Left hindlimb (tissue), 1 donor: Measurements from ENCODE around the gene NCS1.
"Not testable (repeated sequence)": the region's sequence is repeated elsewhere in the genome, so short reads cannot be mapped to it uniquely, and the experiment has no call there.

Experiments
- DNase-seq: peaks from one replicate; pipeline ENCODE4 v3.0.0-alpha.2; 2018

Gene NCS1

DNA sequence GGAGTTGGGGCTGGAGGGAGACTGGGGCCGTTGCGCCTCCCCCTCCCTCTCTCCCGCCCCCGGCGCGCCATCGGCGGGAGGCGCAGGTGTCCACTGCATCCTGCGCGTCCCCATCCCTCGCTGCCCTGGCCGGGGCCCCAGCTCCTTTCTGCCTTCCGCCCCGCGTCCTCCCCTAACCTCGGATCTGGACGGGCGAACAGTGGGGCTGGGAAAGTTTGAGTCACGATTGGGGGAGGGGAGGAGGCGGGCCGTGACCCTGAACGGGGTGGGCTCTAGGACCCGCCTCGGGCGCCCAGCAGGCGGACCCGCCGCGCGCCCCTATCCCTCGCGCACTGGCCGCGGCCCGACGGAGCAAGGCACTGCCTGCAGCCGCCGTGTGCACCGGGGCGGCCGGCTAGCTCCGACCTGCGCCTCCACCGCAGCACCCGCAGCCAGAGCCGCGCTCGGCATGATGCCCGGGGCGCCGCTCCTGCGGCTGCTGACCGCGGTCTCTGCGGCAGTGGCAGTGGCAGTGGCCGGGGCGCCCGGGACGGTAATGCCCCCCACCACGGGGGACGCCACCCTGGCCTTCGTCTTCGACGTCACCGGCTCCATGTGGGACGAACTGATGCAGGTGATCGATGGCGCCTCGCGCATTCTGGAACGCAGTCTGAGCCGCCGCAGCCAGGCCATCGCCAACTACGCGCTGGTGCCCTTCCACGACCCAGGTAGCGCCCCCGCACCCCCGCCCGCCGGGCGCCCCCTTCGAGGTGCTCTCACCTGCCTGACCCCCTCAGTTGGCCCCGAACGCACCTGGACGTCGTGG, 93.4 kb downstream of the NCS1 start, which contains the start of gene HMCN2:
Gene HMCN2, plus strand, starts transcription at position 330 of the 805 bp plus-strand sequence. Its CDS starts 119 bp downstream, at position 449.
- DNase-seq, result no peak

DNA sequence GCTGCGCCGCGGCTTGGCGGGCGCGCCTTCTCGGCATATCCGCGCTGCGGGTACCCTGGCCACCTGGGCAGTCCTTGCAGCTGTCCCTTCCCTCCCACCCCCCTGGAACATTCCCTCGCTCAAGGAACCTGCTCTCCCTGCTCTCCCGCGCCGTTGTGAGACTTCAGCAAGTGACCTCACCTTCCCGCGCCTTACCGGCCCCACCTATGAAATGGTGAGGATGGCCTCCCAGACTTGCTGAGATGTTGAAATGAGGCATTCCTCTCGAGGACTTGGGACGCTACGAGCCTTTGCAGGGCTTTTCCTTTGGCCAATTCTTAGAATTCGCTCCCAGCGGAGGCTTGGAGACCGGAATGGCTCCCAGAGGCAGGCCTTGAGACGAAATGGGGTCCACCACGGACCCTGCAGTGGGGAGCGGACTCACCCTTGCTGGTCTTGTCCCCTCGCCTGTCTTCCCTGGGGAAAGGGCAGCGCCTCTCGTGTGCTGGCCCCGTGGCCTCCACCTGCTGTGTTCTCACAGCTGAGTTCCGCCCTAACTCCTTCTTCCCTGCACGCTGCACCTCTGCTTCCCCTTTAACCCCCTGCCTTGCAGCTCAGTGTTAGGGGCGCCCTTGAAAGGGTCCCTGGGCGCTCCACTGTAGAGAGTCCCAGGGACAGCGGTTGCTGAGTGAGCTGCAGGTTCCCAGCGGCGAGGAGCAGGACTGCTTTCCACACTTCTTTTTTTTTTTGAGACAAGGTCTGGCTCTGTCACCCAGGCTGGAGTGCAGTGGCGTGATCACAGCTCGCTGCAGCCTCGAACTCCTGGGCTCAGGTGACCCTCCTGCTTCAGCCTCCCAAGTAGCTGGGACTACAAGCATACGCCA, 94.3 kb downstream of the NCS1 start:
- no peak for DNase-seq

- DNase-seq, result no peak
These were observed 95.7 kb downstream of the NCS1 start for GRCh38 chr9:130267930-130268329.

DNA sequence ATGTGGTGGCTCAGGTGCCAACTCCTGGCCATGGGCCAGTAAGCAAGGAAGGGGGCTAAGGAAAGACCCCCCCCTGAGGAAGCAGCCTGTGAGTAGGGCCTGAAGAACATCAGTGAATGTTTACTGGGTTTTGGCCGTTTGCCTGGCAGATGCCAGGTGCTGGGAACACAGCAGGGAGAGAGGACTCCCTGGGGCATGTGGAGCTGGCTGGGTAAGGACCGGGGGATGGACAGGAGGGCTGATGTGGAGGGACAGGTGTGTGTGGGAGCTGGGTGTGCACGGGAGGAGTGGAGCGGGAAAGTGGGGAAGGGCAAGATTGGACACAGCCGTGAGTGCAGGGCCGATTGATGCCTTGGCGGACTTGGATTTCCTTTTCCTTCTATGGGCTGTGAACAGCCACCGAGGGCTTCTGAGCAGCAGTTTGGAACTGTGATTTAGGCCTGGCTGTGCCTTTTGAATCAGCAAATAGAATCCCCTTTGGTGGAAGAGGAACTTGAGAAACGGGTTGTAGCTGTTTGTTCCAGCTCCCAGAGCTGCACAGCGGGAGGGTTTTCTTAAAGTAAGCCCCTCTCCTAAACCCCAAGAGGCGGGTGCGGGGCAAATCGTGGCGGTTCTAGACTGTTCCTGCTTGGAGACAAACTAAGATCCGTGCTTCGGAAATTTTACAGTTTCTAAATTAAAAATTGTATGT, 96.5 kb downstream of the NCS1 start:
- DNase-seq, result no peak

DNA sequence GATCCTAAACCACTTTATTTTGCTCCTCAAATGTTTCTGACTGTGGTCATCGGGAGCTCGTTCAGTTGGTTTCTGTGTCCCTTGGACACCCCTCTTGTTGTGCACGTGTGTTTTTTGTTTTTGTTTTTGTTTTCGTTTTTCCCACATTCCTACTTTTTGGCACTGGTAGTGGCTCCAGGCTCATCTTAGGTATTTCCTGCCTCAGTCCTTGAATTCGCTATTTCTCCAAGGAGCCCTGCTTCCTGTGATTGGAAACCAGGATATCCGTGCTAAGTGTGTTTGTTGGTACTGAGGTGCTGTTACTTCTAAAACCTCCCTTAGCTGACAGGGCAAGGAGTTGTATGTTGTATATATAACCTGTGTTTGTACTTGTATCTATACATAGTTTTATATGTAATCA, 99.3 kb downstream of the NCS1 start:
- DNase-seq, result no peak

DNA sequence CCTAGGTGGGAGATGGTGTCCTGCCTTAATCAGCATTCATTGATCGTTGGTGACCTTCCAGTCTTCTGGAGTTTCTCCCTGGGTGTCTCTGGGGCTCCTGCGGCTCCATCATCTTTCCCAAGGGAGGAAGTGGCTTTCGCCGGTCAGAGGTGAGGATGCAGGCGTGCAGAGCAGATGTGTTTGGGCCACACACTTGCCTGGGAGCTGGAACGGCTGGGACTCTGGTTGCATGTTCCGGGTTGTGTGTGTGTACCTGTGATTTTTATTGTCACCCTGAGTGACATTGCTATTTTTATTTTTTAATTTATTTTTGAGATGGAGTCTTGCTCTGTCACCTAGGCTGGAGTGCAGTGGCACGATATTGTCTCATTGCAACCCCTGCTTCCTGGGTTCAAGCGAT, 103.0 kb downstream of the NCS1 start:
- DNase-seq, result no peak

GRCh38 chr9:130276121-130276520, 103.9 kb downstream of the NCS1 start:
- DNase-seq, result no peak

- DNase-seq, result no peak
These were observed 104.8 kb downstream of the NCS1 start for GRCh38 chr9:130276955-130277354.

DNA sequence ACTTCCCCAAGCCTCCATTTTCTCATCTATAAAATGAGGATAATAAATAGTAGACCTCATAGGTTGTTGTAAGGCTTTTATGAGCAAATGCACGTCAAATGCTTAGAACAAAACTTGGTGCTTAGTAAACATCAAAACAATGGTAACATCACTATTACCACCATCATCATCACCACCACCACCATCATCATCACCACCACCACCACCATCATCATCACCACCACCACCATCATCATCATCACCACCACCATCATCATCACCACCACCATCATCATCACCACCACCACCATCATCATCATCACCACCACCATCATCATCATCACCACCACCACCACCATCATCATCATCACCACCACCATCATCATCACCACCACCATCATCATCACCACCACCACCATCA, 105.3 kb downstream of the NCS1 start:
- DNase-seq, result not testable (repeated sequence)

- no peak for DNase-seq
These were observed 111.5 kb downstream of the NCS1 start for GRCh38 chr9:130283539-130284248.

GRCh38 chr9:130284249-130284625, 112.0 kb downstream of the NCS1 start:
- DNase-seq, result no peak

- no peak for DNase-seq
These were observed 112.5 kb downstream of the NCS1 start for GRCh38 chr9:130284690-130285089.

GRCh38 chr9:130285271-130285670, 113.1 kb downstream of the NCS1 start:
- no peak for DNase-seq

DNA sequence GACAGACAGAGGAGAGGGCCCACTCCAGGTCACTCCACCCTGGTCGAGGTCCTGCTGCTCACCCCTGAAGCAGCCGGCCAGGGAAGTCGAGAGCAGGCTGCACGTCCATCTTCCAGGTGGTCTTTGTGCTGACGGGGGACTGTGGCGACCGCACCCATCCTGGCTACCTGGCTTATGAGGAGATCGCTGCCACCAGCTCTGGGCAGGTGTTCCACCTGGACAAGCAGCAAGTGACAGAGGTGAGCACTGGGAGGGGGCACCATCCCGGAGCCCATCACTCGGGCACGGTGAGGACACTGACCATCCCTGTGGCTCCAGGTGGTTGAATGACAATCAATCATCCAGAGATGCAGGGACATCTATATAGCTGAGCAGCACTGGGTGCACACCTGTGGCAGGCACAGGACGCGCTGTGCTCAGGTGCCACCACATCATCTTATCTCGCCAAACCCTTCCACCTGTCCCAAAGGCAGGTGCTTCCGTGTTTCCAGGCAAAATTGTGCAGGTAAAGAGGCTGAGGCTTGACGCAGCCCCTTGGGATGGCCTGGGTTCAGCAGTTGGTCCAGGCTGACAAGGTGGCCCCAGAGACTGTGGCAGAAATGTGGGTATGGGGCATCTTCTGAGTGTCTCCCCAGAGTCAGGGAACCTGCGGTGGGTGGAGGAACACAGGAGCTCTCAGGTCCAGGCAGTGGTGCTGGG, 114.0 kb downstream of the NCS1 start:
- DNase-seq, result no peak
